Measurements from ENCODE around the gene PKM. TPM values are rescaled to one million over a fixed set of nuclear protein-coding genes. Genes with fewer than 3 reads are reported as not detected.
"Not testable (repeated sequence)": the region's sequence is repeated elsewhere in the genome, so short reads cannot be mapped to it uniquely, and the experiment has no call there.

The PKM gene
- total RNA-seq: 1,022 TPM
- long read RNA-seq, transcript PKM-214 (2 exons, 2,301 nt): minor isoform, 8 of 1,442 reads
- long read RNA-seq, transcript PKM-202 (11 exons, 2,318 nt): major isoform, 310 of 1,442 reads
- long read RNA-seq, partial matches to known transcripts: 106 of 1,442 reads
- long read RNA-seq, other reads (novel, unspliced or antisense): 1,014 of 1,442 reads

GRCh38 chr15:72231066-72231832 is at the start of gene PKM:
Gene PKM (minus strand): TSS chr15:72231190. CDS start chr15:72219097, 12,093 bp downstream.
- ATAC-seq (peak; percentile 93), DNase-seq (ENCODE audit: missing footprints) (peak; percentile 98)
- intact Hi-C loops (cut with DNase I): loop anchor here (2.0 kb wide), 1 partner anchor 42 kb away; the partner anchor contains the start of gene PARP6

GRCh38 chr15:72280751-72281150 is 49.8 kb upstream of the PKM start:
- intact Hi-C loops (cut with DNase I): no loop called here
- no peak for DNase-seq (ENCODE audit: missing footprints)
- ATAC-seq: no peak

GRCh38 chr15:72278737-72279136 is 47.7 kb upstream of the PKM start:
- DNase-seq (ENCODE audit: missing footprints) (no peak), ATAC-seq (no peak)
- intact Hi-C loops (cut with DNase I): loop anchor here (10.0 kb wide), 1 partner anchor 196 kb away; the partner anchor contains the start of gene ARIH1

- ATAC-seq (no peak), DNase-seq (ENCODE audit: missing footprints) (no peak)
- intact Hi-C loops (cut with DNase I): loop anchor here (10.0 kb wide), 1 partner anchor 198 kb away; the partner anchor contains the start of gene ARIH1
Observed at GRCh38 chr15:72276326-72276700, 45.3 kb upstream of the PKM start.

GRCh38 chr15:72275635-72276325 is 44.8 kb upstream of the PKM start:
- intact Hi-C loops (cut with DNase I): loop anchor here (10.0 kb wide), 1 partner anchor 199 kb away; the partner anchor contains the start of gene ARIH1
- ATAC-seq: not testable (repeated sequence)

GRCh38 chr15:72272997-72273352 is 42.0 kb upstream of the PKM start:
- intact Hi-C loops (cut with DNase I): loop anchor here (2.0 to 10.0 kb wide), 3 partner anchors 42 to 202 kb away; partner anchors contain the start of genes ARIH1 and PKM
- ATAC-seq (no peak), DNase-seq (ENCODE audit: missing footprints) (no peak)

More at GRCh38 chr15:72275635-72276325, 44.8 kb upstream of the PKM start:
- DNase-seq (ENCODE audit: missing footprints): not testable (repeated sequence)

GRCh38 chr15:72272213-72272996 is 41.4 kb upstream of the PKM start, which contains the start of gene PARP6:
Gene PARP6 (minus strand): TSS chr15:72272554. CDS start chr15:72267477, 5,077 bp downstream.
- peak; percentile 99 for DNase-seq (ENCODE audit: missing footprints)
- intact Hi-C loops (cut with DNase I): loop anchor here (2.0 to 10.0 kb wide), 3 partner anchors 42 to 202 kb away; partner anchors contain the start of genes ARIH1 and PKM

GRCh38 chr15:72271895-72272212 is 40.9 kb upstream of the PKM start:
- DNase-seq (ENCODE audit: missing footprints) (no peak), ATAC-seq (no peak)
- intact Hi-C loops (cut with DNase I): loop anchor here (2.0 to 10.0 kb wide), 3 partner anchors 41 to 203 kb away; partner anchors contain the start of genes ARIH1 and PKM

More at GRCh38 chr15:72272213-72272996, 41.4 kb upstream of the PKM start, which contains the start of gene PARP6:
- peak; percentile 100 for ATAC-seq

- ATAC-seq: no peak
- intact Hi-C loops (cut with DNase I): loop anchor here (5.0 to 10.0 kb wide), 2 partner anchors 69 to 204 kb away; partner anchors contain the start of gene ARIH1
- DNase-seq (ENCODE audit: missing footprints): no peak
Observed at GRCh38 chr15:72271221-72271620, 40.2 kb upstream of the PKM start.

GRCh38 chr15:72269739-72270138 is 38.7 kb upstream of the PKM start:
- intact Hi-C loops (cut with DNase I): loop anchor here (5.0 to 10.0 kb wide), 2 partner anchors 67 to 205 kb away; partner anchors contain the start of gene ARIH1
- ATAC-seq (no peak), DNase-seq (ENCODE audit: missing footprints) (no peak)

GRCh38 chr15:72265031-72265430 is 34.0 kb upstream of the PKM start:
- DNase-seq (ENCODE audit: missing footprints) (no peak), ATAC-seq (no peak)
- intact Hi-C loops (cut with DNase I): no loop called here

GRCh38 chr15:72252663-72253299 is 21.8 kb upstream of the PKM start:
- ATAC-seq (no peak), DNase-seq (ENCODE audit: missing footprints) (no peak)
- intact Hi-C loops (cut with DNase I): no loop called here

GRCh38 chr15:72249142-72249810 is 18.3 kb upstream of the PKM start:
- no peak for ATAC-seq
- DNase-seq (ENCODE audit: missing footprints): no peak
- intact Hi-C loops (cut with DNase I): no loop called here

GRCh38 chr15:72248514-72248913 is 17.5 kb upstream of the PKM start:
- no peak for DNase-seq (ENCODE audit: missing footprints)
- intact Hi-C loops (cut with DNase I): no loop called here
- ATAC-seq: no peak

GRCh38 chr15:72242775-72243370 is 11.9 kb upstream of the PKM start:
- ATAC-seq: no peak
- intact Hi-C loops (cut with DNase I): no loop called here
- DNase-seq (ENCODE audit: missing footprints): no peak

- intact Hi-C loops (cut with DNase I): no loop called here
- ATAC-seq (no peak), DNase-seq (ENCODE audit: missing footprints) (no peak)
Observed at GRCh38 chr15:72239652-72240051, 8.7 kb upstream of the PKM start.

- intact Hi-C loops (cut with DNase I): no loop called here
- ATAC-seq: no peak
Observed at GRCh38 chr15:72238586-72238985, 7.6 kb upstream of the PKM start.

More at GRCh38 chr15:72238586-72238985, 7.6 kb upstream of the PKM start:
- no peak for DNase-seq (ENCODE audit: missing footprints)
